Cardiac muscle cell (in vitro differentiated cells and primary cell): ENCODE data around the gene CDK14. TPM values are rescaled to one million over a fixed set of nuclear protein-coding genes. Genes with fewer than 3 reads are reported as not detected.

Experiments
- DNase-seq, 2 donors: peaks; one replicate each; pipeline versions ENCODE4 v3.0.0 to v3.0.0-alpha.2; 2010 to 2017; ENCODE audit warnings: low read depth in 1 of 2, low spot score in 1 of 2
- H3K27ac ChIP-seq: fragments of 200-600 bp; sonication (generic); 2 replicates; pipeline ENCODE4 v1.5.1; 2016
- H3K27me3 ChIP-seq: fragments of 200-600 bp; sonication (generic); 2 replicates; pipeline ENCODE4 v1.6.0; 2016; ENCODE audit warnings: control low read depth
- H3K36me3 ChIP-seq: fragments of 200-600 bp; sonication (generic); 2 replicates; pipeline ENCODE4 v1.5.1; 2016; ENCODE audit warnings: control low read depth
- H3K4me1 ChIP-seq: fragments of 200-600 bp; sonication (generic); 2 replicates; pipeline ENCODE4 v1.8.1; 2017; ENCODE audit warnings: low read depth, mild to moderate bottlenecking, mixed run types
- H3K4me3 ChIP-seq: fragments of 200-600 bp; sonication (generic); 2 replicates; pipeline ENCODE4 v1.5.1; 2016; ENCODE audit warnings: mild to moderate bottlenecking
- H3K9me3 ChIP-seq: fragments of 200-600 bp; sonication (generic); 2 replicates; pipeline ENCODE4 v1.5.1; 2017; ENCODE audit warnings: low read depth, mild to moderate bottlenecking, control low read depth
- CTCF ChIP-seq: IDR thresholded peaks from 2 replicates; pipeline ENCODE4 v1.5.1; 2012; ENCODE audit warnings: low read depth, mild to moderate bottlenecking, low read length
- polyA plus RNA-seq: library from polyadenylated mRNA; unstranded; fragments of >200 nt; fragmentation: Nextera tagmentation; extraction: Ambion mirVana; gene quantifications from 2 replicates; pipeline ENCODE4 v1.2.1, GENCODE V29; 2016
- total RNA-seq: library from RNA; depleted of rRNA; stranded (reverse); fragments of >200 nt; gene quantifications from 2 replicates; pipeline ENCODE4 v1.2.3, GENCODE V29; 2016

CDK14 gene
- total and polyA plus RNA-seq, 2 experiments from 2014 or later: 22.5 to 23.1 TPM

- no peaks in the 10 kb centered on the region for H3K36me3 ChIP-seq
- no peaks in the 10 kb centered on the region for H3K4me1 ChIP-seq
- no peak for TF ChIP-seq CTCF
- DNase-seq: no peak
- H3K4me3 ChIP-seq: no peak overlapping the region
- no peaks in the 10 kb centered on the region for H3K9me3 ChIP-seq
- H3K27me3 ChIP-seq: no peaks in the 10 kb centered on the region
- H3K27ac ChIP-seq: no peak overlapping the region
Measured at GRCh38 chr7:90903841-90904240, 307.7 kb downstream of the CDK14 start.

GRCh38 chr7:90910136-90910535, 314.0 kb downstream of the CDK14 start:
- no peaks in the 10 kb centered on the region for H3K27me3 ChIP-seq
- no peak for DNase-seq
- H3K27ac ChIP-seq: no peak overlapping the region
- TF ChIP-seq CTCF: no peak
- H3K36me3 ChIP-seq: no peaks in the 10 kb centered on the region
- no peaks in the 10 kb centered on the region for H3K9me3 ChIP-seq
- no peaks in the 10 kb centered on the region for H3K4me1 ChIP-seq
- H3K4me3 ChIP-seq: no peak overlapping the region

- Histone ChIP-seq H3K4me3 (no peak overlapping the region), H3K27me3 (no peaks in the 10 kb centered on the region), H3K4me1 (no peaks in the 10 kb centered on the region), H3K36me3 (peaks cover 3% of the 10 kb centered on the region), H3K9me3 (no peaks in the 10 kb centered on the region), H3K27ac (no peak overlapping the region)
- TF ChIP-seq CTCF: no peak
- no peak for DNase-seq
Measured at GRCh38 chr7:90916319-90916718, 320.2 kb downstream of the CDK14 start.

- Histone ChIP-seq H3K27ac (no peak overlapping the region), H3K36me3 (peaks cover 3% of the 10 kb centered on the region), H3K9me3 (no peaks in the 10 kb centered on the region), H3K4me3 (no peak overlapping the region), H3K4me1 (no peaks in the 10 kb centered on the region), H3K27me3 (no peaks in the 10 kb centered on the region)
- no peak for TF ChIP-seq CTCF
- no peak for DNase-seq
Measured at GRCh38 chr7:90917539-90917938, 321.4 kb downstream of the CDK14 start.

- Histone ChIP-seq H3K27ac (no peak overlapping the region), H3K4me1 (no peaks in the 10 kb centered on the region), H3K9me3 (no peaks in the 10 kb centered on the region), H3K4me3 (no peak overlapping the region), H3K27me3 (no peaks in the 10 kb centered on the region), H3K36me3 (peaks cover 3% of the 10 kb centered on the region)
- TF ChIP-seq CTCF: no peak
- no peak for DNase-seq
Measured at GRCh38 chr7:90918303-90918702, 322.2 kb downstream of the CDK14 start.

- no peaks in the 10 kb centered on the region for H3K9me3 ChIP-seq
- H3K36me3 ChIP-seq: peaks cover 3% of the 10 kb centered on the region
- no peak for TF ChIP-seq CTCF
- H3K4me3 ChIP-seq: no peak overlapping the region
- H3K27me3 ChIP-seq: no peaks in the 10 kb centered on the region
- no peaks in the 10 kb centered on the region for H3K4me1 ChIP-seq
- H3K27ac ChIP-seq: no peak overlapping the region
- DNase-seq: no peak
Measured at GRCh38 chr7:90919816-90920215, 323.7 kb downstream of the CDK14 start.
